ENCODE data around the gene USB1.
"Not testable (repeated sequence)": the region's sequence is repeated elsewhere in the genome, so short reads cannot be mapped to it uniquely, and the experiment has no call there.

The USB1 gene

DNA sequence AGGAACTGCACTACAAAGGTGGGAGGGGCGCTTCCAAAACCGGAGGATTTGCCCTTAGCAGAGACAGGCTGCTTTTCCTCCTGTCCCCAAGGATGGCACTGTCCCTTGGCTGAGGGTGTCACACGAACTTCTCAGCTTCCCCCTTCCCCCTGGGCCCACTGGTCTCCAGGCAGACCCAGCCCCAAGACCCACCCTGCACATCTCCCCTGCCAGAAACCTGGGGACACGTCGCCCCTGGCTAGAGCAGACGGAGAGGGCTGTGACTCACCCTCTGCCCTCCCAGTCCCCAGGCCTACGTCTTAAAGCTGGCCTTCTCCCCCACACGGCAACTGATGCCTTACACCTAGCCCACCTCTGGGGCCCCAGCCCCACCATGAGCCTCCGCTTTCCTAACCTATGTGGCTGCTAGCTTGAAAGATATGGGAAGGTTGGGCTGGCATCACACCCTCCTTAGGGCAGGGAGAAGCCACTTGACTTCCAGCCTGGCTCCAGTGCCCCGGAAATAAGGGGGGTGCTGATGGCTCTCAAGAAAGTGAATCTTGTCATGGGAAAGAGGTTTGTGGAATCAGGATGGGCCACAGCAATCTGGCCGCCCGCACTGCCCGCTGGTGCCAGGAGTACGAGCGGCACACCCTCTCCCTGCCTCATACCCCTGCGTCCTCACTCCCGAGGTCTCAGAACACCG, 5.3 kb upstream of the USB1 start:
- no peak for DNase-seq

DNA sequence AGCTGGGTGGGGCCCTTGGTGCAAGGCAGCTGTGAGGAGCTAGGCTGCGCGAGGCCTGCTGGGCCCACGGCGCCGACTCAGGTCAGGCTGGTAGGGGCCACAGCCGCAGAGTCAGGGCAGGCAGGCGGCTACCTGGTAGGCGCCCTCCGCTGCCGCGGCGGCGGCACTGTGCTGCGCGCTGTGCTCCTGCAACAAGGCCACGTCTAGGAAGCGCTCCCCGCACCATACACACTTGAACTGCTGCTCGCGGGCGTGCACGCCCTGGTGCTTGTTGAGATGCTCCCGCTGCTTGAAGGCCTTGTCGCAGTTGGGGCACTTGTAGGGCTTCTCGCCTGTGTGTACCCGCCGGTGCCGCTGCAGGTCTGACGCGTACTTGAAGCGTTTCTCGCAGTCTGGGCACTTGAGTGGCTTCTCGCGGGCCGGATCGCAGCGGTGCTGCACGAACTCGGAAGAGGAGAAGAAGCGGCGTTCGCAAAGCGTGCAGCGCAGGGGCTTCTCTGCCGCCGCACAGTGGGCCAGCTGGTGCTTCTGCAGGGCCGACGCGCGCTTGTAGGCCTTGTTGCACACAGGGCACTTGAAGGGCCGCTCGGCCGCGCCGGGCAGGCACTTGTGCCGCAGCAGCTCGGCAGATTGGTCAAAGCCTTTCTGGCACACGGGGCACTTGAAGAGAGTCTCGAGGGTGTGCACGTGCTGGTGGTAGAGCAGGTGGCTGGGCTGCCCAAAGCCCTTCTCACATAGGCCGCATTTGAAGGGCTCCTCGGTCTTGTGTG, 4.6 kb upstream of the USB1 start:
- no peak for DNase-seq

DNA sequence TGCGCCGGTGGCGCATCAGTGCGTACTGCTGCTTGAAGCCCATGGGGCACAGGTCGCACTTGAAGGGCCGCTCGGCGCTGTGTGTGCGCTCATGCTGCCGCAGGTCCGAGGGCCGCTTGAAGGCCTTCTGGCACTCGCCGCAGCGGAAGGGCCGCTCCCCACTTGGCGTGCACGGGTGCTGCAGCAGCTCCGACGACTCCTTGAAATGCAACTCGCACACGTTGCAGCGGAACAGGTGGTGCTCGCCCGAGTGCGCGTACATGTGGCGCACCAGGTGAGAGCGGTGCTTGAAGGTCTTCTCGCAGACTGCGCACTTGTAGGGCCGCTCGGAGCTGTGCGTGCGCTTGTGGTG, 4.1 kb upstream of the USB1 start:
- DNase-seq: no peak

DNA sequence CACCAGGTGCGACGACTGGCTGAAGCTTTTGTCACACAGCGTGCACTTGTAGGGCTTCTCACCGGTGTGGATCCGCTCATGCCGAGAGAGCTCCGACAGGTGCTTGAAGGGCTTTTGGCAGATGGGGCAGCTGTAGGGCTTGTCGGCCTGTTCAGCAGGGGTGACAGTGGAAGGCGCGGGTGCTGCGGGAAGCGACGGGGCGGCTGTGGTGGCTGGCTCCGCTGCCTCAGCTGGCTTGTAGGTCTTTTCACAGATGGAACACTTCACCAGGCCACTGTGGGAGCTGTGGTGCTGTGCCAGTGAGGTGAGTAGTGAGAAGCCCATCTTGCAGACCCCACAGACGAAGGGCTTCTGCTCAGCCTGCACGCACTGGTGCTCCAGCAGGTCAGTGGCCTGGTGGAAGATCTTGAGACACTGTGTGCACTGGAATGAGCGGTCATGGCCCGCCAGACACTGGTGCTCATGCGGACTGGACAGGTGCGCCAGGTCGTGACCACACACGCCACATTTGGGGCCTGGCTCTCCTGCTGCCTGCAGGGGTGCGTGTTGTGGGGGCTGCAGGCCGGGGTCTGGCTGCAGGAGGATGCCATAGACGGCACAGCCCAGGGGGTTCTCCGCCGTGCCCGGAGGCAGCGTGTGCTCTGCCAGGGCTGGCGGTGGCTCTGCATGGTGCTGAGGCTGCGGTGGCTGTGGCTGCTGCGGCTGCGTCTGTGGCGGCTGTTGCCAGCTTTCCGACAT, 3.5 kb upstream of the USB1 start:
- no peak for DNase-seq

DNA sequence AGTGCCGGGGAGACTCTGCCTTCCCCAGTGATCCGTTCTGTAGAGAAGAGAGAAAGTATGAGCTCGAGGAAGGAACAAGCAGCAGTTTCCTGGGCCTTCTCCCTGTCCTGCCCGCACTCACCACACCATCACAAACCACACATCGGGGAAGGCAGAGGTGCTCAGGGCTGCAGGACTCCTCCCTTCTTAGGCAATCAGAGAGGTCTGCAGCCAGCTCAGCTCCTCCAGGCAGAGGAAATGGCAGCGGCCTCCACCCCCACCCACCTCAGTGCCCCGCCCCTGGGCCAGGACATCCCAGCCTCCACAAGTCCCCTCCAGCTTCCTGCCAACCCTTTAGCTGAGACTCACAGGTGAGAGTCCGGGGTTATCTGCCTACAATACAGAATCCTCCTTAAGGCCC, 2.7 kb upstream of the USB1 start:
- DNase-seq: no peak

DNA sequence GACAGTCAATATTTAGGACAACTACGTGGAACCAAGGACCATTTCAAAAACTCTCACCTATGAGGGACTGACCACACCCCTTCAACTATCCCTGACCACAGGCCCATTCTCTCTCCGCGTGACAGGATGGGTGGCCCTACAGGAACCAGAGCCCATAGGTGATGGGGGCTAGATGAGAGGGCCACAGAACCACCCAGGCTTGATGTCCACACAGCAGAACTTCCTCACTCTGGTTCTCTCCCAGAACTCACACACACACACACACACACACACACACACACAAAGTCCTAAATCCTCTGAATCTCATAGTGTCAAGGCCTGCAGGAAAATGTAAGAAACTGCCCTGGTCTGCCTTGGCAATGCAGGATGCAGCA, 2.2 kb upstream of the USB1 start:
- no peak for DNase-seq

DNA sequence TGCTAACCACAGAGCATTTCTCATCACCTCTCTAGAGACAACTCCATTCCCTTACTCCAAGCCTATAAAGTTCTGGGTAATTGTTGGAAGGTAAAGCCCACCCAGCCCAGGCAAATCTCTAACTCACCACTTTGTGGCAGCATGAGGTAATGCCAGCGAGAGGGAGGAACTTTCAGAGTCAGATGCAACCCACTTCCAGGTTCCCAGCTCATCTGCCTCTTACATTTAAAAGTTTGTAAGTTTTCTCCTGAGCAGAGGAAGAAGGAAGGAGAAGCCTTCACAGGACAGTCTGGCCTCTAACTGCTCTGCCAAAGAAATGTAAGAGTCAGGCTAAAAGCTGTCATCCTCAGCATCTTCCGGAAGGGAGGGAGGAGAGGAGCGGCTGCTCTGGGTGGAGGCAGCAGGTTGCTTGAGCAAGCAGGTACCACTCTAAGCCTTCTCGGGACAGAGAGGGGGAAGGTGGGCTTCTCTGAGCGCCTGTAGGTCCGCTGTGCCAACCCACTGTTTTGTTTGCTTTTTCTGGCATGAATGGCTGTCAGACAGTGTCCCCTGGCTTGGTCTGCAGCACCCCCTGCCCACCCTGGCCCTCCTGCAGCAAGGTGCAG, 1.7 kb upstream of the USB1 start:
- DNase-seq: no peak

DNA sequence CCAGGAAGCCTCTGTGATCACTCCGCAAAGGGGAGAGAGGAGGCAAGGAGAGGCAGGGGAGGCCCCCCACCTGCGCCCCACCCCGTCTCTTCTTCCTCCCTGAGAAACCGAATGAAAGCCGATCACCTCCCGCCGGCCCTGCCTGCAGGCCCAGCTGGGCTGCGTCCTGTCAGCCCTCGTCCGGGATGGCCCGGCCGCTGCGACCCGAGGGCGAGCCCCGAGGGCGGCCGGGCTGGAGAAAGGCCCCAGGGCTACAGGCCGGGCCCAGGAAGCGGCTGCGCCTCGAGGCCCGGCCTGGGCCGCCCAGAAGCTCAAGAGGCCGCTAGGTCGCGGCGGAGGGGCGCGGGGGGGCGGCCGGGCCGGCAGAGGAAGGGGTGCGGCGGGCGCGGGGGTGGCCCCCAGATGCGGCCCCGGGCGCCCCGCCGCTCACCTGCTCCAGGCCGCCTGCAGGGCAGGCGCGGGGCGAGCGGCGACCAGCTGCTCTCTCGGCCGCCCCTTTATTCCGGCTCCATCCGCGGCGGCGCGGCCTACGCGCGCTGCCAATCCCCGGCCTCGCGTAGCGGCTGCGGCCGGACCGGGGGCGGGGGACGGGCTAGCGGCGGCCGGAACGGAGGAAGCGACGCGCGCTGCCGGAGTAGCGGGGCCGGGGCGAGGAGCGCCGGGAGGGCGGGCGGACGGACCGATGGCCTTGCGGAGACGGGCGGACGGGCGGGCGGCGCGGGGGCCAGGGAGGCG, 1.1 kb upstream of the USB1 start, which contains the start of gene ZNF319:
Gene ZNF319, minus strand, starts transcription at position 702 of the 735 bp plus-strand sequence. CDS start 2,407 bp downstream, outside the sequence.
- DNase-seq: no peak

DNA sequence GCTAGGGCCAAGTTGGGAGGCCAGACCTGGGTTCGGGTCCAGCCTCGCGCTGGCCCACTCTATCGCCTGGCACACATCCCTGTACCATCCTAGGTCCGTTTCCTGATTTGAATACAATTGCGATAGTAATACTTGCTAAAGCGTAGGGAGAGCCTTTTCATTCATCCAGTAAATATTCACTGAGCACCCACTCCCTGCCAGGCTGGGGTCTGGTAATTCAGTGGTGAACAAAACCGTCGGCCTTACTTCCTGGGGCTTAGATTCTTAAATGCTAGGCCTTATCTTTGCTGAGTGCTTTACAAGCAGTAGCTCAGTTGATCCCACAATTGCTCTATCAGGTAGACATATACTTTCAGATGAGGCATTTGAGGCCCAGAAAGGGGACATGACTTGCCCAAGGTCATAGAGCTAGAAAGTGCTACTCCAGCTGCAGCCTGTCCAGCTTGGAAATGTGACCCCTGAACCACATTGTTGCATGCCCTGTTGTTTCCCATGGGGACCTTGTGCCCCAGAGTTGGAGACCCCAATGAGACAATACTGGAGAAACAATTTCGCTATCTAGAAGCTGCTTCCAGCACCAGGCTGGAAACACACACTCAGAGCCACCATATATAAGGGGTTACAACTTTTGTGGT, 691 bp downstream of the USB1 start:
- no peak for DNase-seq

DNA sequence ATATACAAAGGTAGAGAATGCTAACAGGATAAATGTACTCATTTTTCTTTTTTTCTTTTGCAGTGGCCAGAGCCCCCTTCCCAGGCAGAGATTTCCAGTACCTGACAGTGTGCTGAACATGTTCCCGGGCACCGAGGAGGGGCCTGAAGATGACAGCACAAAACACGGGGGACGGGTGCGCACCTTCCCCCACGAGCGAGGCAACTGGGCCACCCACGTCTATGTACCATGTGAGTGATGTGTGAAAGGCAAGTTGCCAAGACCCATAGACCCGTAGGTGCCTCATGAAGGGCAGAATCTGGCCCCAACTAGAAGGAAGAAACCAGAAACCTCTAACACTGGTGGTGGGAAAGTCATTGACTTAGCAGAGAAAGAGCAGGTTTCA, 1.2 kb downstream of the USB1 start:
- no peak for DNase-seq

DNA sequence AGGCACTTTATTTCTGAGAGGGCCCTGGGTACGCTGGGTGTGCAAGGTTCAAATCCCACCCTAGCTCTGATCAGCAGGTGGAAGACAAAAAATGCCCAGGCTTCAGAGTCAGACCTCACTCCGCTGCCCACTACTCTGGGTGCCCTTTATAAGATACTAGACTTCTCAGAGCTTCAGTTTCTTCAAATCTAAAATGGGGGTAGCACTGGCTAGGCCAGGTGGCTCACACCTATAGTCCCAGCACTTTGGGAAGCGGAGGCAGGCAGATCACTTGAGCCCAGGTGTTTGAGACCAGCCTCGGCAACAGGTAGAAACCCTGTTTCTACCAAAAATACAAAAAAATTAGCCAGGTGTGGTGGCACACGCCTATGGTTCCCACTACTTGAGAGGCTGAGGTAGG, 1.7 kb downstream of the USB1 start:
- no peak for DNase-seq

DNA sequence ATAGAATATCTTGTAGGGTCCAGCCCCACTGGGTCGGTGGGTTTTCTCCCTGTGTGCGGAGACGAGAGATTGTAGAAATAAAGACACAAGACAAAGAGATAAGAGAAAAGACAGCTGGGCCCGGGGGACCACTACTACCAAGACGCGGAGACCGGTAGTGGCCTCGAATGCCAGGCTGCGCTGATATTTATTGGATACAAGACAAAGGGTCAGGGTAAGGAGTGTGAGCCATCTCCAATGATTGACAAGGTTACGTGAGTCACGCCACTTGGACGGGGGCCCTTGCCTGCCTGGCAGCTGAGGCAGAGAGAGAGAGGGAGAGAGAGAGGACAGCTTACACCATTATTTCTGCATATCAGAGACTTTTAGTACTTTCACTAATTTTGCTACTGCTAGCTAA, 3.5 kb downstream of the USB1 start:
- DNase-seq: not testable (repeated sequence)

DNA sequence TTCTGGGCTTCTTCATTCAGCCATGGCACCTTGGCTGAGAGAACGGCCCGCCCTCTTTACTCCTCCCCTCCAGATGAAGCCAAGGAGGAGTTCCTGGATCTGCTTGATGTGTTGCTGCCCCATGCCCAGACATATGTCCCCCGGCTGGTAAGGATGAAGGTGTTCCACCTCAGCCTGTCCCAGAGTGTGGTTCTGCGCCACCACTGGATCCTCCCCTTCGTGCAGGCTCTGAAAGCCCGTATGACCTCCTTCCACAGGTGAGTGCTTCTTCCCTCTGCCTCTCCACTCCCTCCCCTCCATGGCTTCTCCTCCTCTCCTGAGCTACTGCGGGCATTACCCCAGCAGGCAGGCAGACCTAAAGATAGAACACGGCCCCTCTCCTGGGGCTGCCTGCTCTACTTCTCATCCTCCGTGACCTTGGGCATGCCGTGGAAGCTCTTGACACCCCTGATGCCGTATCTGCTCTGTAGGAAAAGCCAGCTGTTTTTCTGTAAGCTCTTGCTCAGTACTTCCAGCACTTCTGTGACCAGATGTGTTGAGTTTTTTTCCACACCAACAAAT, 8.7 kb downstream of the USB1 start:
- DNase-seq: no peak

DNA sequence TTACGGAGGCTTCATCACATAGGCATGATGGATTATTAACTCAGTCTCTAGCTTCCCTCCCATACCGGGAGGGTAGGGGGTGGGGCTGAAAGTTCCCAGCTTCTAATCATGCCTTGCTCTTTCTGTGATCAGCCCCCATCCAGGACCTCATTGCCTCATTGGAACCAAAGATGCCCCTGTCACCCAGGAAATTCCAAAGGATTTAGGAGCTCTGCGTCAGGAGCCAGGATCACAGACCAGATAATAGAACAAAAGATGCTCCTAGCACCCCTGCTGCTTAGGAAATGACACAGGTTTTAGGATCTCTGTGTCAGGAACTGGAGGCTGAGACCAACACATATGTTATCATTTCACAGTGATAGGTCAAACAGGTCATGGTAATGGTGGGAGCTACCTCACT, 9.7 kb downstream of the USB1 start:
- no peak for DNase-seq

DNA sequence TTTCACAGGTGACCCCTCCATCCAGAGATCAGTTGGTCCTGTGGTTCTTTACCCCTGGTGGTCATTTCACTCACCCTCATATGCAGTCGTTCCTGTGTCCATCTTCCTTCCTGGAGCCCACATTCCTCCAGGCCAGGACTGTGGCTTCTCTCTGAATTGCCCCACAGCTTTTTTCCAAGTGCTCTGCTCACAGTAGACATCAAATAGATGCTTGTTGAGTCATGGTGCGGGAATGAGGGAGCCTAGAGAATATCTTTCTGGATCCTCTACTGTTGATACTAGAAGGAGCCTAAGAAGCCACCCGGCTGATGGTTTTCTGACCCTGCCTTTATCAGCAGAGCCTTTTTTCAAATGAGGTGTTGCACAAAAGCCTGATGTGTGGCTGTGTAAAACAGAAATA, 10.4 kb downstream of the USB1 start:
- no peak for DNase-seq

DNA sequence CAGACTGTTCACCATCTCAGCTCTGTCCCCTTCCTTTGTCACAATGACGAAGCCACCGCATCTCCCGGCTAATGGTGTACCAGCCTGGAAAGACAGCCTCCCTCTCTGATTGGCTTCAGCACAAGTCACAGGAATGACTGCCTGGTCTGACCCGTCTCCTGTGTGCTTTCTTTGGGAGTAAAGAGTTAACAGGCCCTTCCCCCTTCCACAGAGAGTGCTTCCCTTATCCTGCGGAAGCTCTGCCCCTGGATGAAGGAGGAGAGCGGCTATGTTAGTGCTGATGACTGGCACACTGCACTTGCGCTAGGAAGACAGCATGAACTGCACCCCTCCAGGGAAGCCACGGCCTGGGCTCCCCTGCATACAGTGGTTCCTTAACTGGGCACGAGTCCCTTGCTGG, 11.3 kb downstream of the USB1 start:
- no peak for DNase-seq

DNA sequence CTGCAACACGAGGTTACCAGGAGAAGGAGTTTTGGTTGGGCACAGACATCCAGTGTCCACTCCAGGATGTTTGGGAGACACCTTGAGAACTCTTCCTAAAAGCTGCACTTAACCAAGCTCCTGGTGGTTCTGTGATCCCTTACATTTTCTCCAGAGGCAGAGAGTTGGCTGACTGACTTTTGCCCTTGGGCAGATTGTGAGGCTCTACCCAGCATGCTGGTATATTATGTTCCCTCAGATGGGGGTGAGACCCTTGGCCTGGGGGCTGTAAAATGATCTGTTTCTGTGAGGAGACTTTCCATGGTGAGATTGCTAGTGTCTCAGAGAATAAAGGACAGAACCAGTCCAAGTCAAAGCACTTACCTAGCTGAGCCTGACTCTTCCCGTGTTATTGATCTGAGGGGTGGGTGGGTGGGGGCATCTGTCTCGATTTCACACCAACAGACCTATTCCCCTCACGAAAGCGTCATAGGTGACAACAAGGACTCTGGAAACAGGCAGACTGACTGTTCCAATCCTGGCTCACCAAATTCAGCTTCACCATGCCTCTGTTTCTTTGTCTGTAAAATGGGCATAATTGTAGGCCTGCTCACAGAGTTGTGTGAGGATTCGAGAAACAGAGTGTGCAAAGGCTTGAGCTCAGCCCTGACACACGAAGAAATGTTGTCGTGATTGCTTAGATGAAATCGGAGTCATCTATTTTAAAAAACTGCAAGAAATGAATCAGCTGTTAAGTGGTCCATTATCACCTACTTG, 12.2 kb downstream of the USB1 start:
- DNase-seq: no peak

DNA sequence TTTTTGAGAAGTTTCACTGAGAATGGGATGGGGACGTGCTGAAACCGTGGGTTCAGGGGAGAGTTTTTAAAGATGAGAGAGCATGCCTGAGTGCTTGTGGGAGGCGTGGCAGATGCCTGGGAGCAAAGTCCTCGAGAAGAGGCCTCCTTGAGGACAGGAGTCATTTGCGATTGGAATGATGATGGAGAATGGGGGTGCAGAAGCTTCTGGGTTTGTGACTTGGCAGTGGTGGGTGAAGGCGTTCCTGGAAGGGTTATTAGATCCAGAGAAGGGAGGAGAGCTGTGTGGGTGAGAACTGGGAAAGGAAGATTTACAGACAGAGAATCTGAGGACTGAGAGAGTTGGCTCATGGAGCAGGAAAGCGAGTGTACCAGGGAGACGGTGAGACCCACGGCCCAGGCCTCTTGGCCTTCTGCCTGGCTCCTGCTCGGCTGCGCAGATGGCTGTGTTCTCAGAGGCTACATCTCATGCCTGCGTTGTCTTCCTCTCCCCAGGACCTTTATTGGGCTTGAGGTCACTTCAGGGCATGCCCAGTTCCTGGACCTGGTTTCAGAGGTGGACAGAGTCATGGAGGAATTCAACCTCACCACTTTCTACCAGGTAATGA, 15.7 kb downstream of the USB1 start:
- no peak for DNase-seq

DNA sequence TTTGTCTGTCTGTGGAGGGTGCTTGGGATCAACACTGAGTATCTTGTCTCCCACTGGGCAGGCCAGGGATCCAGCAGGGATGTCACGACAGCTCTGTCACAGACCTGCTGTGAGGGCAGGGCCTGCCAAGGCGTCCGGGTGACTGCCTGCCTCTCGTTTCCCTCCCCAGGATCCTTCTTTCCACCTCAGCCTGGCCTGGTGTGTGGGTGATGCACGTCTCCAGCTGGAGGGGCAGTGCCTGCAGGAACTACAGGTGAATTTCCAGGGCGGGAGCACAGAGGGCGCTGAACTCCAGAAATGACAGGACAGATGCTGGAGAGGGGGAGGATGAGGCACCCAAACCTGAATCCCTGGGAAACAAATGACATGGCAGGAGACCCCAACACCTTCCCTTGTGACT, 17.6 kb downstream of the USB1 start:
- peak; percentile 22 for DNase-seq

DNA sequence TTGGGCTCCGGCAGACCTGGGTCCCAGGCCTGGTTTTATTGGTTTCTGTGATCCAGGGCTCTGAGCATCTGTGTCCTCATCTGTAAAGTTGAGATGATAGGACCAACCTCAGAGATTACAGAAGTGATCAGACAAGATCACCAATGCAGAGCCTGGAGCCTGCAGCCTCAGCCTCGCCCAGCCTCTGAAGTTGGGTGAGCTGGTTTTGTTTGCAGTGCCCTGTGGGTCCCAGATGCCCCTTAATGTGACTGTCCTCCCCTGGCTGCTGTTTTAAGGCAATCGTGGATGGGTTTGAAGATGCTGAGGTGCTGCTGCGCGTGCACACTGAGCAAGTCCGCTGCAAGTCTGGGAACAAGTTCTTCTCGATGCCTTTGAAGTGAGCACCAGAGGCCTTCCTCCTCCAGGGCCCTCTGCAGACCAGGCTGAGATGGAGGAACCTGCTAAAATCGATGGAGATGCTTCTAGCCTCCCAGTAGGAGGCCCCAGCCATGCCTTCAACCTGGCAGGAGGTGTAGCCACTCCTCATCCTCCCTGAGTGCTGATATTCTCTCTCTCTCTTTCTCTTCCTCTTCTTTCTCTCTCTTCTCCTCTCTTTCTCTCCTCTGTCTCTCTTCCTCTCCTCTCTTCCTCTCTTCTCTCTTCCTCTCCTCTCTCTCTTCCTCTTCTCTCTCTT, 18.8 kb downstream of the USB1 start:
- DNase-seq: no peak

Measured in NCI-H1694 (cell line).